HG03558 (cell line): Measurements from ENCODE around the gene TTBK2.
"Not testable (repeated sequence)": the region's sequence is repeated elsewhere in the genome, so short reads cannot be mapped to it uniquely, and the experiment has no call there.

Source experiments
- ATAC-seq: cut with Tn5 transposase; IDR thresholded peaks from one replicate; pipeline ENCODE4 v1.9.1; 2021; ENCODE audit warnings: moderate number of reproducible peaks; ENCODE audit not compliant: unreplicated experiment; ENCODE audit errors: extremely low read depth

Gene TTBK2

DNA sequence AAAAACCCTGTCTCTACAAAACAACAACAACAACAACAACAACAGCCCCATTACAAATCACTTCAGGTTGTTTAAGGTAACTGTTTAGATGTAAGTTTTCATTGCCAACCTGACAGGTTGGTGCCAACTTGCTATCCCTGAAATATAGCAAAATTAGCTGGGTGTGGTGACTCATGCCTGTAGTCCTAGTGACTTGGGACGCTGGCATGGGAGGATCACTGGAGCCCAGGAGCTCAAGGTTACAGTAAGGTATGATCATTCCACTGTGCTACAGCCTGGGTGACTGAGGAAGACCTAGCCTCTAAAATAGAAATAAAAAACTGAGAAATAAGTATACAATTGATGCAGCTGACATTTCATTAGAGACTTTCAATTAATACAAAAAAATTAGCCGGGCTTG, 147.7 kb downstream of the TTBK2 start:
- ATAC-seq = no peak

DNA sequence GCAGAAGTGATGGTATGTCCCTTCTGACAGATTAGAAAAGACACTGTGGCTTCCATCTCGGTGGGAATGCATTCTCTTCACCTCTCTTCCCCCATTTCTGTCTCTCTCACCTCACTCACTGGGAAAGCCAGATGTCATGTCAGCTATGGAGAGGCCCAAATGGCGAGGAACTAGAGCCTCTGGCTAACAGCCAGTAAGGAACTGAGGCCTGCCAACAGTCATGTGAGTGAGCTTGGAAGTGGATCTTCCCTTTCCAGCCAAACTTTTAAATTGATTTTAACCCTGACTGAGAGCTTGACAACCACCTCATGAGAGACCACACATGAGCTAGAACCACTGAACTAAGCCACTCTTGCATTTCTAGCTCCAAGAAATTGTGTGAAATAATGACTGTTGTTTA, 148.4 kb downstream of the TTBK2 start:
- no peak for ATAC-seq

DNA sequence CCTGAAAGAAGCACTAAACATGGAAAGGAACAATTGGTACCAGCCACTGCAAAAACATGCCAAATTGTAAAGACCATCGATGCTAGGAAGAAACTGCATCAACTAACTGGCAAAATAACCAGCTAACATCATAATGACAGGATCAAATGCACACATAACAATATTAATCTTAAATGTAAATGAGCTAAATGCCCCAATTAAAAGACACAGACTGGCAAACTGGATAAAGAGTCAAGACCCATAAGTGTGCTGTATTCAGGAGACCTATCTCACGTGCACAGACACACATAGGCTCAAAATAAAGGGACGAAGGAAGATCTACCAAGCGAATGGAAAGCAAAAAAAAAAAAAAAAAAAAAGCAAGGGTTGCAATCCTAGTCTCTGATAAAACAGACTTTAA, 154.5 kb downstream of the TTBK2 start:
- not testable (repeated sequence) for ATAC-seq

DNA sequence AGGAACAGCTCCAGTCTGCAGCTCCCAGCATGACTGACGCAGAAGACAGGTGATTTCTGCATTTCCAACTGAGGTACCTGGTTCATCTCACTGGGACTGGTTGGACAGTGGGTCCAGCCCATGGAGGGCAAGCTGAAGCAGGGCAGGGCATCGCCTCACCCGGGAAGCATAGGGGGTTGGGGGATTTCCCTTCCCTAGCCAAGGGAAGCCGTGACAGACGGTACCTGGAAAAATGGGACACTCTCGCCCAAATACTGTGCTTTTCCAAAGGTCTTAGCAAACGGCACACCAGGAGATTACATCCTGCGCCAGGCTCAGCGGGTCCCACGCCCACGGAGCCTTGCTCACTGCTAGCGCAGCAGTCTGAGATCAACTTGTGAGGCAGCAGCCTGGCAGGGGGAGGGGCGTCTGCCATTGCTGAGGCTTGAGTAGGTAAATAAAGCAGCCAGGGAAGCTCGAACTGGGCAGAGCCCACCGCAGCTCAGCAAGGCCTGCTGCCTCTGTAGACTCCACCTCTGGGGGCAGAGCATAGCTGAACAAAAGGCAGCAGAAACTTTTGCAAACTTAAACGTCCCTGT, 156.3 kb downstream of the TTBK2 start:
- not testable (repeated sequence) for ATAC-seq

DNA sequence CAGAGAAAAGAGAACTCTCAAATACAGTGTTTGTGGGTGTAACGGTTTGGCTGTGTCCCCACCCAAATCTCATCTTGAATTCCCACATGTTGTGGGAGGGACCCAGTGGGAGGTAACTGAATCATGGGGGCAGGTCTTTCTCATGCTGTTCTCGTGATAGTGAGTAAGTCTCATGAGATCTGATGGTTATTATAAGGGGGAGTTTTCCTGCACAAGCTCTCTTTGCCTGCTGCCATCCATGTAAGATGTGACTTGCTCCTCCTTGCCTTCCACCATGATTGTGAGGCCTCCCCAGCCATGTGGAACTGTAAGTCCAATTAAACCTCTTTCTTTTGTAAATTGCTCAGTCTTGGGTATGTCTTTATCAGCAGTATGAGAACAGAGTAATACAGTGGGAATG, 158.8 kb downstream of the TTBK2 start:
- ATAC-seq = not testable (repeated sequence)

DNA sequence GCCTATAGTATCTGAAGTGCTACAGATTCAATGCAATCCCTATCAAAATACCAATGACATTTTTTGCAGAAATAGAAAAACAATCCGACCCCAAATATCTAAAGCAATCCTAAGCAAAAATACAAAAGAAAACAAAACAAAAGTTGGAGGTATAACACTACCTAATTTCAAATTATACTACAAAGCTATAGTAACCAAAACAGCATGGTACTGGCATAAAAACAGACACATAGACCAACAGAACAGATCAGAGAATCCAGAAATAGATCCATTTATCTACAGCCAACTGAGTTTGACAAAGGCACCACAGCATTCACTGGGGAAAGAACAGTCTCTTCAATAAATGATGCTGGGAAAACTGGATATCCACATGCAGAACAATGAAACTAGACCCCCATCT, 159.8 kb downstream of the TTBK2 start:
- no peak for ATAC-seq

DNA sequence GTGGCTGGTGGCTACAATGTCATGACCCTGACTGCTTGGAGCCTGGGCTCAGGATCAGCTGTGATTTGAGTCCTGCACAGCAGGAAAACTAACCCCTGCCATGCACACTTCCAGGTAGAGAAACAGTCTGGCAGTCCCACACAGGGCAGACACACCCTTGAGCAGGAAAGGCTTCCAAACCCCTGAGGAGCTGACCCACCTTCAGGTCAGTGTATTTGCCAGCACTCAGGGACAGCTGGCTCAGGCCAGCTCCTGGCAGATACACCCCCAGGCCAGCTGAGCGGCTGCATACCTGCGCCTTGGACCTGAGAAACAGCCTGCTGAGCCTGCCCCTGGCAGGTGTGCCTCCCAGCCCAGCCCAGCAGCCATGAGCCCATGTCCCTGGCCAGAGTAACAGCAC, 161.5 kb downstream of the TTBK2 start:
- ATAC-seq = no peak

DNA sequence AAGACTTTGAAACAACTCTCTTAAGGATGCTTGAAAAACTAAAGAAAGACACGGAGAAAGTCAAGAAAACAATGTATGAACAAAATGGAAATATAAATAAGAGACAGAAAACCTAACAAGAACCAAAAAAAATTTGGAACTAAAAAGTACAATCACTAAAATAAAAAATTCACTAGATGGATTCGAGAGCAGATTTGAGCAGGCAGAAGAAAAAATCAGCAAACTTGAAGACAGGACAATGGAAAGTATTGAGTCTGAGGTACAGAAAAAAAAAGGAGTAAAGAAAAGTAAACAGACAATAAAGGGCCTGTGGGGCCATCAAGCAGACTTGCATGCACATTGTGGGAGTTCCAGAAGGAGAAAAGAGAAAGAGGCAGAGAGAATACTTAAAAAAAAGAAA, 170.3 kb downstream of the TTBK2 start:
- ATAC-seq = no peak

DNA sequence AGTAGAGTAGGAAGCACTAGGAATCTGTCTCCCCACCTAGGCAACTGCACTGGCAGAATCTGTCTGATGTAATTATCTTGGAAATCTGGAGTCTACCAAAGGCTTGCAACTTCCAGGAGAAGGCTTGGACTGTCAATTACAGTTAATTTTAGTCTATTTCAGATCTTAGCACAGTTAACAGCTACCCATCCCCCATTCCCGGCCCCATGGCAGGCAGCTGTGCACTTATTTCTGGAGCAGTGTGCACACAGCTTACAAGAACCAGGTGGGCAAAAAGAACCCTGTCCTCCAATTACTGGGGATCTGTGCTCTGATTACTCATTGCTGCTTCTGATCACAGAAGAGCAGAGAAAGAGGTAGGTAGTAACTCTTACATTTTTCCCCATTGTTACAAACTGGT, 171.3 kb downstream of the TTBK2 start:
- ATAC-seq = no peak

DNA sequence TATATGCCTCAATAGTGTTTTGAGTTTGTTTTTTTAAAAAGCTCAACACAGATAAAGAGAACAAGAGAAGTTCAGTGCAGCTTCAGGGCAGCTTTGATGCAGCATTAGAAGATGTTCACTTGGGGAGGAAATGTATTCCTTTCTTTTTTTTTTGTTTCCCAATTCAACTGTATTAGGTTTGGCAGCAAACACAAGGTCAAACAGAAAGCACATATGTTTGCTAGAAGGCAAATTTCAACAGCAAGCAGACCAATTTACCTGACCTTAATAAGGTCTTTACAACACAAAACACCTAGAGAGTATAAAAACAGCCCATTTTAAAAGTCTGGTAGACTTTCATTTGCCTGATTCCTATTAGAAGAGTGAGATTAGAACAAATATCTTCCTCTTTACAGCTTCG, 176.4 kb downstream of the TTBK2 start:
- ATAC-seq = no peak

DNA sequence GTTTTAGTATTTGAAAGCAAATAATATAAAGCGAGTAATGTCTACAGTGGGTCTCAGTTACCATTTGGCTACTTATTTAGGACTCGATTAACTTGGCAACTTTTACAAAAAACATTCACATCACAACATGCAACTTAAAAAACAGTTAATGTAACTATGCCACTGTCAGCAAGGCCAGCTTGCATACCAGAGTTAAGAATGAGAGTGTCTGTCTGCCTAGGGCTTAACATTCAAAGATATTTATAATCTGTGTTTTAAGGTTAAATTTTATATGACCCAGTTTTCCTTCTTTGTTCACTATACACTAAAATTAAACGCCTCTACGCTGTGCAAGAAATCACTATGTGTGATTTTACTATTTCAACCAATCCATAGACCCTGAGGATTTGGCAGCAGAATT, 178.4 kb downstream of the TTBK2 start:
- no peak for ATAC-seq

DNA sequence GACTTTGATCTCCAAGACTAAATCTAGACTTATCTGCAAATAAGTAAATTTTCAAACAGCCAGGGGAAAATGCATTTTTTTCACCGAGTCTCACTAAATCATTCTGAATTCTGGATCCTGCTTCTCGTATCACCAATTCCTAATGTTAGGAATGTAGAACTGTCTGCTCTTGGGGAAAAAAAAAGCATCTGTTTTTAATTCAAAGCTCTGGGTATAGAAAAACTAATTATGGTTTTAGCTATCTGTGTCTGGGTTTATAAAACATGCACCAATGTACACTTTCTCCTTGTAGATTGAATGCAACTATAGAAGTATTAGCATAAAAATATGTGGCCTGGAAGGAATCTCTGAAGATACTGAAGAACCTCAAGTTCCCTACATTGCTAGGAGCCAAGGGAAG, 178.9 kb downstream of the TTBK2 start:
- no peak for ATAC-seq

DNA sequence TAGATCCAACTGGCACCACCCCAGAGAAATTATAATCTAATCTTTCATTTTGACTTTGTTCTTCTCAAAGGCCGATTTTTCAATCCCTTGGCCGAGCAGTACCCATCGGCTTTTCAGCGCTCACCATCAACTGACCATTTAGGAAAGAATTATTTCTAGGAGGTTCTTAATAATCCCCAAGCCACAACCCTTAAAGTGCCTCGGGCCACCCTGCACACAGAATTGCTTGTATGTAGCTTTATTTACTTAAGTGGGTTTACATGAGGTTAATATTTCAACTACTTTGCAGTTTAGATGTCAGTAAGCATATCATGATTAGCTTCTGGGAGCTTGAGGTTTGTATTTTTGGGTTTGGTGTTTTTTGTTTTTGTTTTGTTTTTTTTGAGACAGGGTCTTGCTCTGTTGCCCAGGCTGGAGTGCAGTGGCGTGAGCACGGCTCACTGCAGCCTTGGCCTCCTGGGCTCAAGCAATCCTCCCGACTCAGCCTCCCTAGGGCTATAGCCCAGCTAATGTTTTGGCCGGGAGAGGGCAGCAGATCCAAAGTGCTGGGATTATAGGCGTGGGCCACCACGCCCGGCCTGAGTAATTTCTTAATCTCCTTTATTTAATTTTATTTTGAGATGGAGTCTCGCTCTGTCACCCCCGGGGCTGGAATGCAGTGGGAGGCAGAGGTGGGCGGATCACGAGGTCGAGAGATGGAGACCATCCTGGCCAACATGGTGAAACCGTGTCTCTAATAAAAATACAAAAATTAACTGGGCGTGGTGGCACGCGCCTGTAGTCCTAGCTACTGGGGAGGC, 182.8 kb downstream of the TTBK2 start:
- ATAC-seq = no peak

DNA sequence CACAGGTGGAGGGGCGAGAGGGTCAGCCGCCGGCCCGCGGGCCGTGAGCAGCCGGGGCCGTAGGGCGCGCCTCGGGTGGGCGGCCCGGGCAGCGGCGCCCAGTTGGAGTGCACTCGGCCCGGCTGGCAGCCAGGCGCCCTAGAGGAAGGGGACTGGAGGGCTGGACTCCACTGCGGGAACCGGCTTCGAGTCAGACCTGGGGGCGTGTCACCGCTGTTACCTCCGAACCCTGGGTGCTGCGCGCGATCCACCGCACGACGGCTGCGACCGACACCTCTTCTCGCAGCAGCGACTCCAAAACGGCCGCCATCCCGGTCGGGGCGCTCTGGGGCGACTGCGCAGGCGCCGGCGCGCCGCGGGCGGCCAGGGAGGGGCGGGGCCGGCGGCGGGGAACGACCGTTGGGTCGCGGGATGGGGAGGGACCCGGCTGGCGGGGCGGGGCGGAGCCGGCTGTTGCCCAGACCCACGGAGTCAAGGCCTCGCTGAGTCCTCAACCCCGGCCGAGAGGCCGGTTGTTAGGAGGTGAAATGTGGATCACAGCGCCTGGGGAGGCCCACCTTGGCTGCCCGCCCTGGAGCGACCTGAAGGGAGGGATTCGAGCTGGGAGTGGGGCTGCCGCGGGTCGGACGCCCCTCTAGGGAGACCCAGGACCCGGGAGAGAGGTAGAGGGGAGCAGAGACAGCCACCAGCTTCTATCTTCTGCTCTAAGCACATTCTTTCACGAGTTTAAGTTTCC, 183.6 kb downstream of the TTBK2 start, which contains the start of gene CDAN1:
CDAN1 (minus strand) TSS at position 336 of the 736 bp plus-strand sequence; CDS start at position 310, 26 bp downstream.
- peak; percentile 50 for ATAC-seq

DNA sequence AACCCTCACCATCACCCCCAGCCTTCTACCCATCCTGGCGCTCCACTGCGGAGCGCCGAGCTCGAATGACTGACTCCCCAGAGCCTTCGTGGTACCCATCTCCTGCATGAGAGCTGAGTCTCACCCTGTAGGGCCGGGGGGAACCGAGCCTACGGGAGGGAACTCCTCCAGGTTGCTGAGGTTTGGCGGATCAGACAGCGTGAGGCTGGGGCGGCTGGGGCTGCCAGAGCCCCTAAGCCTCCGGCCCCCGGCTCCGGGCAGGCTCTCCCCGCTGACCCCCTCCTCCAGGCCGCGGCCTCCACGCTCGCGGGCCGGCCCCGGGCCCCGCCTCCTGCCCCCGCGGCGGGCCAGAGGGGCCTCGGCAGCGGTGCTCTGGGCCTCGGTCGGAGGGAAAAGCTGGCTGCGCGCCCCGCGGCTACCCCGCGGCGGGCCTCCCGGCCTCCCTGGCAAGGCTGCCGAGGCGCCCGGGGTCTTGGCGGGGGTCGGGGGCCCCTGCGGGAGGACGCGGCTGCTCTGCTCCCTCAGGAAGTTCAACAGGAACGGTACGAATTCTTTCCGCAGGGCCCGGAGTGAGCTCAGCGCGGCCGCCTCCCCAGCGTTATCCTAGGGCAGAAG, 184.3 kb downstream of the TTBK2 start:
- ATAC-seq = no peak

DNA sequence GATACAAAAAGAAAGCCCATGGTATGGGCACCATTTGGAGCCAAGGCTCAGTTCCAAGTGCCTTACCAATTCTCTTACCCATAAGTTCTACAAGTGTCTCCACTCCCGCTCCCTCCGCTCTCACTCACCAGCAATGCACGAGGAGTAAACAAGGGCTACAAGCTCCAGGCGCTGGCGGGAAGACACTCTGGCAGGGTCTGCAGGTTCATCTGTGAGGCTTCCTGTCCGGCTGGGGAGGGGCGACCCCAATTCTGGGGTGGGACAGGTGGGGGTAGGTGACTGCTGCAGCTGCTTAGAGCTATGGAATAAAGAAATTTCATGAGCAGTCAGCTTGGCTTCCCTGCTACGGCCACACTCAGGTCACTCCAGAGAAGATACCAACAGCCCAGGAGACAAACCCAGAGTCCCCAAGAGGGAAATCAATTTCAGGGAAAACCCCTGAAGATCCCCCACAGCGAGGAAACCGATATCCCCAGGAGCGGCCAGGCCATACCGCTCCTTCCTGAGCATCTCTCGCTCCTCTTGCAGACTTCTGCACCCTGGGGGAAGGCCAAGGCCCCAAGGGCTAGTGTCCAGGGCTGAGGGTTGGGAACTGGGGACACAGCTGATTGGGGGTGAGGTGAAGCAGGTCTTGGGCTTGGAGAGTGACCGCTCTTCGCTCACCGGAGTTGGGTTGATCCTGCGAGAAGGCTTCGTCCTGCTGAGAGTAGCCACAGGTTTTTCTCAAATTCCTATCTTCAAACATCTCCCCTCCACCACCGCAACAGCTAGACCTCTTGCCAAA, 185.0 kb downstream of the TTBK2 start:
- ATAC-seq = no peak

DNA sequence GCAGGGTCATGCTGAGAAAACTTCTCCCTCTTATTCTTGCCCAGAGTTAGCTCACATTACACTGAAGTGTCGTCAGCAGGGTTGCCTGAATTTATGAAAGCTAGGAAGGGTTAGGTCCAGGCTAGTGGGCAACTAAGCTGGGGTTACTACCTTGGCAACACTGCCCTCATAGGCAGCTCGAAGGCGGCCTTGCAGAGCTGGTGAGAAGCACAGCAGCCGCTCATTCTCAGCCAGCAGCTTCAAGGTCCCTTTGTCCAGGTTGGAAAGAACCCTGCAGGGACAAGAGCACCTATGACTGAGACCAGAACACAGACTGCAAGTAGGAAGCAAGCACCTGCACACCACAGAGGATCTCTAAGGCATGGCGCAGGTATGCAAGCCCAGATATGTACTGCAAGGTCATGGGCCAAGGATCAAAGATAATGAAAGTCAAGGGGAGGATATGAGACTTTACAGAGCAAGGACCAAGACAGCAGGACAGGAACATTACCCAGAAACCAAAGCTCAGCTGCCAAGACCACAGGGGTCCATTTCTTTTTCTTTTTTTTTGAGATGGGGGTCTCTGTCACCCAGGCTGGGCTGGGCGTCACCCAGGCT, 186.4 kb downstream of the TTBK2 start:
- no peak for ATAC-seq

DNA sequence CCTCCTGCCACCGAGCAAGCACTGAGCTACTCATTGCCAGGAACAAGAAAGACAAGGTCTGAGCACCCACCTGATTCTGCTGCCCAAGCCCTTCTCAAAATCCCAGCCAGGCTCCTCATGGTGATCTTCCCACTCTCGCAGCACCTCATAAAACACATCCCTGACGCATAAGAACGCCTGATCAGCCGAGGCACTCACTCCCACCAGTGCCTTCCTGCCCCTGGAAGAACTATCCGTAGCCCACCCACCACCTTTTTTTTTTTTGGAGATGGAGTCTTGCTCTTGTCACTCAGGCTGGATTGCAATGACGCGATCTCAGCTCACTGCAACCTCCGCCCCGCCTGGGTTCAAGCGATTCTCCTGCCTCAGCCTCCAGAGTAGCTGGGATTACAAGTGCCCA, 187.6 kb downstream of the TTBK2 start:
- no peak for ATAC-seq

DNA sequence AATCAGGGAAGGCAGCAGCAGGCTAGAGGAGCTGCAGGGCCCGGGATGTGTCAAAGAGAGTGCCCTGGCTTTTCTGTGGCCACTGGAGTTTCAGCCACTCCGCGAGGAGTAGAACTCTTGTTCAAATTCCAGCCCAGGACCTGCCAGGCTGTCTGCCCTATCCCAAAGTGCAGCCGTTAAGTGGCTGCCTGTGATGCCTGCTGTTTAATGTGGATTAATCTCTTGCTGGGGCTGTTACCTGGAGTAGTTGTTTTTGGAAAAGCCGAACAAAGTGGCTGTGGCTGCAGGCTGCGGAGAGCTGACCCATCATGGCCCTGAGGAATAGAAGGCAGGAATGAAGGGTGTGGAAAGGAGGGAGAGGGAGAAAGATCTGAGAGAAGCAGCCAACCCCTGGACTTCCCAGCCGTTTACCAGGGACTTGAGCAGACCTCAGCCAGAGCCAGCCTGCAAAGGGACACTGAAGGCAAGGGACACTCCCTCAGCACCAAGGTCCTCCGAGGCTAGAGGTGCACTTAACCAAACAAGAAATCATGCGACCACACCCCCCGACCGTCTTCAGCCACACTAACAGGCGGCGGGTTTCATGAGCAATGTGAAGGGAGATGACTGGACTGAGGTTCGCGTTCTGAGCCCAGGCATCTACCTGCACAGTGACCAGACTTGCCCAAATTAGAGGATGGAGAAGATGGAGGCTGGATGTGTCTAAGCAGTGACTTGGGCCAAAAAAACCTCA, 188.3 kb downstream of the TTBK2 start:
- no peak for ATAC-seq
